ENCODE results near the gene PDLIM3. TPM values are rescaled to one million over a fixed set of nuclear protein-coding genes. Genes with fewer than 3 reads are reported as not detected.
A peak's percentile ranks its signal among the peaks of the same experiment; 100 is the strongest.
"Not testable (repeated sequence)": the region's sequence is repeated elsewhere in the genome, so short reads cannot be mapped to it uniquely, and the experiment has no call there.

The PDLIM3 gene
- polyA plus RNA-seq (ENCODE audit: insufficient read length in 4 of 4): 10 to 100 TPM in 1 of 4 donors, 1 to 10 TPM in 3; 3.7 to 15.3 (median 6.4) TPM

GRCh38 chr4:185534866-185535611 lies at the start of gene PDLIM3:
Gene PDLIM3, minus strand, starts transcription at chr4:185535507. Its CDS starts 73 bp downstream, at chr4:185535434.
- peak in 2 of 4 donors; percentile 34 to 46 for DNase-seq (ENCODE audit: low read depth in 4 of 4, low spot score in 3 of 4)

- no peak for DNase-seq (ENCODE audit: low read depth in 4 of 4, low spot score in 3 of 4)
Measured at GRCh38 chr4:185583813-185584212, 48.5 kb upstream of the PDLIM3 start.

GRCh38 chr4:185582651-185583400 lies 47.5 kb upstream of the PDLIM3 start:
- no peak for DNase-seq (ENCODE audit: low read depth in 4 of 4, low spot score in 3 of 4)

- DNase-seq (ENCODE audit: low read depth in 4 of 4, low spot score in 3 of 4): no peak
Measured at GRCh38 chr4:185580699-185581098, 45.4 kb upstream of the PDLIM3 start.

GRCh38 chr4:185578284-185578683 lies 43.0 kb upstream of the PDLIM3 start:
- no peak for DNase-seq (ENCODE audit: low read depth in 4 of 4, low spot score in 3 of 4)

GRCh38 chr4:185576962-185577950 lies 41.9 kb upstream of the PDLIM3 start:
- no peak for DNase-seq (ENCODE audit: low read depth in 4 of 4, low spot score in 3 of 4)

GRCh38 chr4:185576314-185576961 lies 41.1 kb upstream of the PDLIM3 start:
- DNase-seq (ENCODE audit: low read depth in 4 of 4, low spot score in 3 of 4): no peak

- DNase-seq (ENCODE audit: low read depth in 4 of 4, low spot score in 3 of 4): no peak
Measured at GRCh38 chr4:185573651-185574199, 38.4 kb upstream of the PDLIM3 start.

GRCh38 chr4:185570727-185571126 lies 35.4 kb upstream of the PDLIM3 start:
- DNase-seq (ENCODE audit: low read depth in 4 of 4, low spot score in 3 of 4): no peak

GRCh38 chr4:185567381-185568376 lies 32.4 kb upstream of the PDLIM3 start:
- no peak for DNase-seq (ENCODE audit: low read depth in 4 of 4, low spot score in 3 of 4)

GRCh38 chr4:185566972-185567371 lies 31.7 kb upstream of the PDLIM3 start:
- DNase-seq (ENCODE audit: low read depth in 4 of 4, low spot score in 3 of 4): no peak

- no peak for DNase-seq (ENCODE audit: low read depth in 4 of 4, low spot score in 3 of 4)
Measured at GRCh38 chr4:185566425-185566824, 31.1 kb upstream of the PDLIM3 start.

- no peak for DNase-seq (ENCODE audit: low read depth in 4 of 4, low spot score in 3 of 4)
Measured at GRCh38 chr4:185565696-185566095, 30.4 kb upstream of the PDLIM3 start.

GRCh38 chr4:185564349-185564748 lies 29.0 kb upstream of the PDLIM3 start:
- DNase-seq (ENCODE audit: low read depth in 4 of 4, low spot score in 3 of 4): no peak

GRCh38 chr4:185562531-185562930 lies 27.2 kb upstream of the PDLIM3 start:
- no peak for DNase-seq (ENCODE audit: low read depth in 4 of 4, low spot score in 3 of 4)

- no peak for DNase-seq (ENCODE audit: low read depth in 4 of 4, low spot score in 3 of 4)
Measured at GRCh38 chr4:185560316-185560715, 25.0 kb upstream of the PDLIM3 start.

GRCh38 chr4:185559915-185560281 lies 24.6 kb upstream of the PDLIM3 start:
- DNase-seq (ENCODE audit: low read depth in 4 of 4, low spot score in 3 of 4): no peak

GRCh38 chr4:185559251-185559914 lies 24.1 kb upstream of the PDLIM3 start:
- DNase-seq (ENCODE audit: low read depth in 4 of 4, low spot score in 3 of 4): not testable (repeated sequence)

Measured in left renal pelvis (tissue), 4 donors.